Liver (tissue), 9 donors: Measurements from ENCODE around the gene AAK1. TPM values are rescaled to one million over a fixed set of nuclear protein-coding genes. Genes with fewer than 3 reads are reported as not detected.

Source experiments
- DNase-seq: peaks from one replicate; pipeline ENCODE4 v3.0.0-alpha.2; 2017; ENCODE audit warnings: low spot score
- H3K27ac ChIP-seq, 2 donors: one replicate each; pipeline ENCODE4 v1.7.0; 2013; ENCODE audit warnings: inconsistent platforms in 2 of 2, low read length in 2 of 2, control low read depth in 1 of 2, low read depth in 1 of 2, mild to moderate bottlenecking in 1 of 2
- H3K27me3 ChIP-seq, 4 donors: one replicate each; pipeline versions ENCODE4 v1.6.1 to v1.7.0; 2013; ENCODE audit warnings: low read length in 3 of 4, inconsistent platforms in 1 of 4, mild to moderate bottlenecking in 1 of 4, moderate library complexity in 1 of 4; ENCODE audit not compliant: control insufficient read depth in 4 of 4, insufficient read depth in 4 of 4
- H3K36me3 ChIP-seq, 4 donors: one replicate each; pipeline versions ENCODE4 v1.6.1 to v1.7.0; 2013; ENCODE audit warnings: low read length in 3 of 4, mild to moderate bottlenecking in 3 of 4, low read depth in 1 of 4, moderate library complexity in 1 of 4; ENCODE audit not compliant: control insufficient read depth in 4 of 4, insufficient read depth in 3 of 4
- H3K4me1 ChIP-seq, 4 donors: one replicate each; pipeline versions ENCODE4 v1.6.1 to v1.7.0; 2013; ENCODE audit warnings: low read length in 3 of 4, mild to moderate bottlenecking in 3 of 4, moderate library complexity in 1 of 4; ENCODE audit not compliant: control insufficient read depth in 4 of 4, insufficient read depth in 4 of 4
- H3K4me3 ChIP-seq, 3 donors: one replicate each; pipeline versions ENCODE4 v1.6.1 to v1.7.0; 2013; ENCODE audit warnings: low read length in 3 of 3, control low read depth in 1 of 3, low read depth in 1 of 3, mild to moderate bottlenecking in 1 of 3
- H3K9ac ChIP-seq, 2 donors: one replicate each; pipeline ENCODE4 v1.7.0; 2013; ENCODE audit warnings: low read length in 2 of 2, mild to moderate bottlenecking in 2 of 2, moderate library complexity in 2 of 2, control low read depth in 1 of 2, low read depth in 1 of 2
- H3K9me3 ChIP-seq, 4 donors: one replicate each; pipeline versions ENCODE4 v1.6.1 to v1.7.0; 2013; ENCODE audit warnings: low read length in 3 of 4; ENCODE audit not compliant: control insufficient read depth in 4 of 4
- ATF3 ChIP-seq: IDR thresholded peaks from 2 replicates; pipeline ENCODE4 v1.6.1; 2016; ENCODE audit warnings: antibody characterized with exemption
- EGR1 ChIP-seq, 2 donors: IDR thresholded peaks; 2 replicates each; pipeline ENCODE4 v1.6.1; 2016 to 2018; ENCODE audit warnings: antibody characterized with exemption in 2 of 2, low read depth in 2 of 2
- FOXA1 ChIP-seq: IDR thresholded peaks from 2 replicates; pipeline ENCODE4 v1.6.1; 2016; ENCODE audit warnings: antibody characterized with exemption
- GABPA ChIP-seq, 2 donors: IDR thresholded peaks in 1 of 2; conservative IDR thresholded peaks in 1 of 2; 2 replicates each; pipeline ENCODE4 v1.6.1; 2016; ENCODE audit warnings: antibody characterized with exemption in 2 of 2, mild to moderate bottlenecking in 1 of 2, moderate library complexity in 1 of 2
- HNF4A ChIP-seq, 2 donors: conservative IDR thresholded peaks; 2 replicates each; pipeline ENCODE4 v1.6.1; 2016; ENCODE audit warnings: antibody characterized with exemption in 2 of 2, mild to moderate bottlenecking in 2 of 2
- JUND ChIP-seq, 2 donors: IDR thresholded peaks; 2 replicates each; pipeline ENCODE4 v1.6.1; 2016; ENCODE audit warnings: antibody characterized with exemption in 2 of 2
- MAX ChIP-seq: IDR thresholded peaks from 2 replicates; pipeline ENCODE4 v1.6.1; 2016; ENCODE audit warnings: antibody characterized with exemption
- NR2F2 ChIP-seq: IDR thresholded peaks from 2 replicates; pipeline ENCODE4 v1.6.1; 2016; ENCODE audit warnings: antibody characterized with exemption
- RAD21 ChIP-seq, 2 donors: IDR thresholded peaks; 2 replicates each; pipeline ENCODE4 v1.6.1; 2016; ENCODE audit warnings: antibody characterized with exemption in 2 of 2, mild to moderate bottlenecking in 2 of 2
- RXRA ChIP-seq, 2 donors: IDR thresholded peaks; 2 replicates each; pipeline ENCODE4 v1.6.1; 2017 to 2018; ENCODE audit warnings: antibody characterized with exemption in 2 of 2, mild to moderate bottlenecking in 1 of 2
- SP1 ChIP-seq: IDR thresholded peaks from 2 replicates; pipeline ENCODE4 v1.6.1; 2018; ENCODE audit warnings: antibody characterized with exemption, mild to moderate bottlenecking
- TAF1 ChIP-seq: conservative IDR thresholded peaks from 2 replicates; pipeline ENCODE4 v1.6.1; 2016; ENCODE audit warnings: antibody characterized with exemption, mild to moderate bottlenecking
- YY1 ChIP-seq: IDR thresholded peaks from 2 replicates; pipeline ENCODE4 v1.6.1; 2016; ENCODE audit warnings: antibody characterized with exemption, mild to moderate bottlenecking
- WGBS: extraction: QIAGEN DNeasy Blood & Tissue Kit; methylation state at CpG from one replicate; pipeline ENCODE4 v1.1.7; 2013; 5-methylcytosine and 5-hydroxymethylcytosine counted together
- polyA plus RNA-seq, 2 donors: library from polyadenylated mRNA; stranded (reverse) in 1 of 2; unstranded in 1 of 2; fragments of 200-250 nt in 1 of 2; fragments of >200 nt in 1 of 2; fragmentation: Nextera tagmentation in 1 of 2; extraction: Ambion mirVana in 1 of 2; gene quantifications; one replicate each; pipeline versions ENCODE4 v1.2.1 to v1.2.3, GENCODE V29; 2013 to 2015
- total RNA-seq, 2 donors: library from RNA; depleted of rRNA; stranded (reverse); fragments of >200 nt; gene quantifications; one replicate each; pipeline ENCODE4 v1.2.3, GENCODE V29; 2014
- TF ChIP-seq, protein P1 (sequence below): fragments of 150-350 bp; IDR thresholded peaks from 2 replicates; pipeline ENCODE4 v1.5.1; 2017; ENCODE audit warnings: improper control_type of control experiment, low read depth, low read length; ENCODE audit not compliant: missing input control
- TF ChIP-seq, protein P2 (sequence below): IDR thresholded peaks from 2 replicates; pipeline ENCODE4 v1.6.1; 2016; ENCODE audit warnings: antibody characterized with exemption
- TF ChIP-seq, protein P3 (sequence below): IDR thresholded peaks from 2 replicates; pipeline ENCODE4 v1.6.1; 2016; ENCODE audit warnings: antibody characterized with exemption, mild to moderate bottlenecking
- donor health status: healthy.
- donor health status: healthy.
- donor health status: healthy.
- donor health status: healthy.
- donor health status: healthy.

The AAK1 gene
- total and polyA plus RNA-seq, 4 donors = 3.9 to 14.3 (median 11.3) TPM

DNA sequence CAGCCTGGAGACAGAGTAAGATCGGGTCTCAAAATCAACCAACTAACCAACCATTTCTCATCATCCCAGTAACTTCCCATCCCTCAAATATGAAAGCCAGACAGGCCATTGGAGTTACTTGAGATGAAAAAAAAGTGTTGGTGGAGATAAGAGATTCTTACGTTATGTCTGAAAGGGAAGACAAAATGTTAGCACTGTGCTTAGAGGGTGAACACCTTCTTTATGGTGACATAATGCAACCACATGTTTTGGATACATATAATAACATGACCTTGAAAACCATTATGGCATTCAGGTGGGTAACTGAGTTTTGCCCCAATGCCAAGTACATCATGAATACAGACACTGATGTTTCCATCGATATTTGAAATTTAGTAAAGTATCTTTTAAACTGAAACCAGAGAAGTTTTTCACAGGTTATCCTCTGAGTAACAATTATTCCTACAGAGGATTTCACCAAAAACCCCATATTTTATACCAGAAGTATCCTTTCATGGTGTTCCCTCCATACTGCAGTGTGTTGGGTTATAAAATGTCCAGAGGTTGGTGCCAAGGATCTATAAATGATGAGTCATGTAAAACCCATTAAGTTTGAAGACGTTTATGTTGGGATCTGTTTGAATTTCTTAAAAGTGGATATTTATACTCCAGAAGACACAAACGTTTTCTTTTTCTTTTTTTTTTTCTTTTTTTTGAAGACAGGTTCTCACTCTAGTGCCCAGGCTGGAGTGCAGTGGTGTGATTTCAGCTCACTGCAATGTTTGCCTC, 45.5 kb downstream of the AAK1 start:
- DNase-seq = no peak
- TF ChIP-seq NR2F2 (no peak), YY1 (no peak), FOXA1 (no peak), EGR1 (IDR thresholded peaks at IDR 0.05; ENCODE audit: low read depth in 2 of 2) (no peak), TAF1 (no peak), RAD21 (IDR thresholded peaks at IDR 0.05) (no peak), ATF3 (no peak), JUND (IDR thresholded peaks at IDR 0.05) (no peak), HNF4A (conservative IDR thresholded peaks at IDR 0.05) (no peak), MAX (no peak), GABPA (IDR thresholded peaks at IDR 0.05 in 1 of 2, conservative IDR thresholded peaks at IDR 0.05 in 1 of 2) (no peak), SP1 (no peak), RXRA (IDR thresholded peaks at IDR 0.05) (no peak)
- TF ChIP-seq, protein P1, sequence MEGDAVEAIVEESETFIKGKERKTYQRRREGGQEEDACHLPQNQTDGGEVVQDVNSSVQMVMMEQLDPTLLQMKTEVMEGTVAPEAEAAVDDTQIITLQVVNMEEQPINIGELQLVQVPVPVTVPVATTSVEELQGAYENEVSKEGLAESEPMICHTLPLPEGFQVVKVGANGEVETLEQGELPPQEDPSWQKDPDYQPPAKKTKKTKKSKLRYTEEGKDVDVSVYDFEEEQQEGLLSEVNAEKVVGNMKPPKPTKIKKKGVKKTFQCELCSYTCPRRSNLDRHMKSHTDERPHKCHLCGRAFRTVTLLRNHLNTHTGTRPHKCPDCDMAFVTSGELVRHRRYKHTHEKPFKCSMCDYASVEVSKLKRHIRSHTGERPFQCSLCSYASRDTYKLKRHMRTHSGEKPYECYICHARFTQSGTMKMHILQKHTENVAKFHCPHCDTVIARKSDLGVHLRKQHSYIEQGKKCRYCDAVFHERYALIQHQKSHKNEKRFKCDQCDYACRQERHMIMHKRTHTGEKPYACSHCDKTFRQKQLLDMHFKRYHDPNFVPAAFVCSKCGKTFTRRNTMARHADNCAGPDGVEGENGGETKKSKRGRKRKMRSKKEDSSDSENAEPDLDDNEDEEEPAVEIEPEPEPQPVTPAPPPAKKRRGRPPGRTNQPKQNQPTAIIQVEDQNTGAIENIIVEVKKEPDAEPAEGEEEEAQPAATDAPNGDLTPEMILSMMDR = no peak
- TF ChIP-seq, protein P2, sequence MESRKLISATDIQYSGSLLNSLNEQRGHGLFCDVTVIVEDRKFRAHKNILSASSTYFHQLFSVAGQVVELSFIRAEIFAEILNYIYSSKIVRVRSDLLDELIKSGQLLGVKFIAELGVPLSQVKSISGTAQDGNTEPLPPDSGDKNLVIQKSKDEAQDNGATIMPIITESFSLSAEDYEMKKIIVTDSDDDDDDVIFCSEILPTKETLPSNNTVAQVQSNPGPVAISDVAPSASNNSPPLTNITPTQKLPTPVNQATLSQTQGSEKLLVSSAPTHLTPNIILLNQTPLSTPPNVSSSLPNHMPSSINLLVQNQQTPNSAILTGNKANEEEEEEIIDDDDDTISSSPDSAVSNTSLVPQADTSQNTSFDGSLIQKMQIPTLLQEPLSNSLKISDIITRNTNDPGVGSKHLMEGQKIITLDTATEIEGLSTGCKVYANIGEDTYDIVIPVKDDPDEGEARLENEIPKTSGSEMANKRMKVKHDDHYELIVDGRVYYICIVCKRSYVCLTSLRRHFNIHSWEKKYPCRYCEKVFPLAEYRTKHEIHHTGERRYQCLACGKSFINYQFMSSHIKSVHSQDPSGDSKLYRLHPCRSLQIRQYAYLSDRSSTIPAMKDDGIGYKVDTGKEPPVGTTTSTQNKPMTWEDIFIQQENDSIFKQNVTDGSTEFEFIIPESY = no peak
- TF ChIP-seq, protein P3, sequence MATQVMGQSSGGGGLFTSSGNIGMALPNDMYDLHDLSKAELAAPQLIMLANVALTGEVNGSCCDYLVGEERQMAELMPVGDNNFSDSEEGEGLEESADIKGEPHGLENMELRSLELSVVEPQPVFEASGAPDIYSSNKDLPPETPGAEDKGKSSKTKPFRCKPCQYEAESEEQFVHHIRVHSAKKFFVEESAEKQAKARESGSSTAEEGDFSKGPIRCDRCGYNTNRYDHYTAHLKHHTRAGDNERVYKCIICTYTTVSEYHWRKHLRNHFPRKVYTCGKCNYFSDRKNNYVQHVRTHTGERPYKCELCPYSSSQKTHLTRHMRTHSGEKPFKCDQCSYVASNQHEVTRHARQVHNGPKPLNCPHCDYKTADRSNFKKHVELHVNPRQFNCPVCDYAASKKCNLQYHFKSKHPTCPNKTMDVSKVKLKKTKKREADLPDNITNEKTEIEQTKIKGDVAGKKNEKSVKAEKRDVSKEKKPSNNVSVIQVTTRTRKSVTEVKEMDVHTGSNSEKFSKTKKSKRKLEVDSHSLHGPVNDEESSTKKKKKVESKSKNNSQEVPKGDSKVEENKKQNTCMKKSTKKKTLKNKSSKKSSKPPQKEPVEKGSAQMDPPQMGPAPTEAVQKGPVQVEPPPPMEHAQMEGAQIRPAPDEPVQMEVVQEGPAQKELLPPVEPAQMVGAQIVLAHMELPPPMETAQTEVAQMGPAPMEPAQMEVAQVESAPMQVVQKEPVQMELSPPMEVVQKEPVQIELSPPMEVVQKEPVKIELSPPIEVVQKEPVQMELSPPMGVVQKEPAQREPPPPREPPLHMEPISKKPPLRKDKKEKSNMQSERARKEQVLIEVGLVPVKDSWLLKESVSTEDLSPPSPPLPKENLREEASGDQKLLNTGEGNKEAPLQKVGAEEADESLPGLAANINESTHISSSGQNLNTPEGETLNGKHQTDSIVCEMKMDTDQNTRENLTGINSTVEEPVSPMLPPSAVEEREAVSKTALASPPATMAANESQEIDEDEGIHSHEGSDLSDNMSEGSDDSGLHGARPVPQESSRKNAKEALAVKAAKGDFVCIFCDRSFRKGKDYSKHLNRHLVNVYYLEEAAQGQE = no peak
- H3K4me1 ChIP-seq = no peaks in the 10 kb centered on the region
- H3K27me3 ChIP-seq = no peaks in the 10 kb centered on the region
- no peak overlapping the region for H3K9ac ChIP-seq
- WGBS = 86% methylated on average over 5 of the region's 5 CpGs
- no peaks in the 10 kb centered on the region for H3K9me3 ChIP-seq
- H3K36me3 ChIP-seq = no peaks in the 10 kb centered on the region
- no peak overlapping the region for H3K4me3 ChIP-seq
- H3K27ac ChIP-seq = no peak overlapping the region
